Peyer's patch (tissue), 4 donors: ENCODE results near the gene CMTM6.

Source experiments
- POLR2A ChIP-seq, 2 donors: fragments of 450-650 bp; IDR thresholded peaks; one replicate each; pipeline ENCODE4 v1.5.1; 2017; ENCODE audit warnings: antibody characterized with exemption in 2 of 2, mild to moderate bottlenecking in 2 of 2, moderate library complexity in 2 of 2
- TF ChIP-seq, protein P1 (sequence below), 6 experiments: fragments of 450-650 bp in 4 of 6; fragments of 200-600 bp in 2 of 6; sonication (generic) in 1 of 6; IDR thresholded peaks; one replicate each; pipeline ENCODE4 v1.5.1; 2017 to 2019; ENCODE audit warnings: antibody characterized with exemption in 6 of 6, mild to moderate bottlenecking in 3 of 6, moderate library complexity in 1 of 6

DNA sequence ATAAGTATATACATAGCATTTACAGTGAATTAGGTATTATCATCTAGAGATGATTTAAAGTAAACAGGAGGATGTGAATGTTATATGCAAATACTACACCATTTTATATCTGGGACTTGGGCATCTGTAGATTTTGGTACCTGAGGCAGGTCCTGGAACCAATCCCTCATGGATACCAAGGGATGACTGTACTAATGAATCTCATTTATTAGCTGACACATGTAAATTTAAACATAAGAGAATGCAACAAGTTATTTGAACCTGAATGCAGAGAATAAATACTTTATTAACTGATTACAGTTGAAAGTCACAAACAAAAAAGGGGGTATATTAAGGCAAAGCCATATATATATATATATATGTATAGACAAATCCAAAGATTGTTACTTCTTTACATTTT, 23.1 kb upstream of the CMTM6 start:
- TF ChIP-seq, protein P1, sequence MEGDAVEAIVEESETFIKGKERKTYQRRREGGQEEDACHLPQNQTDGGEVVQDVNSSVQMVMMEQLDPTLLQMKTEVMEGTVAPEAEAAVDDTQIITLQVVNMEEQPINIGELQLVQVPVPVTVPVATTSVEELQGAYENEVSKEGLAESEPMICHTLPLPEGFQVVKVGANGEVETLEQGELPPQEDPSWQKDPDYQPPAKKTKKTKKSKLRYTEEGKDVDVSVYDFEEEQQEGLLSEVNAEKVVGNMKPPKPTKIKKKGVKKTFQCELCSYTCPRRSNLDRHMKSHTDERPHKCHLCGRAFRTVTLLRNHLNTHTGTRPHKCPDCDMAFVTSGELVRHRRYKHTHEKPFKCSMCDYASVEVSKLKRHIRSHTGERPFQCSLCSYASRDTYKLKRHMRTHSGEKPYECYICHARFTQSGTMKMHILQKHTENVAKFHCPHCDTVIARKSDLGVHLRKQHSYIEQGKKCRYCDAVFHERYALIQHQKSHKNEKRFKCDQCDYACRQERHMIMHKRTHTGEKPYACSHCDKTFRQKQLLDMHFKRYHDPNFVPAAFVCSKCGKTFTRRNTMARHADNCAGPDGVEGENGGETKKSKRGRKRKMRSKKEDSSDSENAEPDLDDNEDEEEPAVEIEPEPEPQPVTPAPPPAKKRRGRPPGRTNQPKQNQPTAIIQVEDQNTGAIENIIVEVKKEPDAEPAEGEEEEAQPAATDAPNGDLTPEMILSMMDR (IDR thresholded peaks at IDR 0.05): no peak
- no peak for TF ChIP-seq POLR2A (IDR thresholded peaks at IDR 0.05)
